H1 (cell line): ENCODE results near the gene CTNNBL1. TPM values are rescaled to one million over a fixed set of nuclear protein-coding genes. Genes with fewer than 3 reads are reported as not detected.

Experiments
- CTCF ChIA-PET: fragments of 300-600 bp; sonication (Branson Sonifier 250); formaldehyde crosslinking; loops from one replicate; lab custom pipeline; 2021; ENCODE audit not compliant: partially characterized antibody; lab: Charles Lee
- POLR2A ChIA-PET: fragments of 300-600 bp; sonication (Branson Sonifier 250); formaldehyde crosslinking; loops from one replicate; lab custom pipeline; 2021; ENCODE audit warnings: inconsistent platforms; ENCODE audit not compliant: partially characterized antibody; lab: Charles Lee
- DNase-seq, 2 experiments: peaks; one replicate each; pipeline versions ENCODE4 v3.0.0 to v3.0.0-alpha.2; 2010 to 2022; ENCODE audit warnings: low spot score in 2 of 2, low read depth in 1 of 2, mixed read lengths in 1 of 2
- FAIRE-seq: peaks from 2 replicates; lab custom pipeline; 2011; peaks lifted over from hg19 to GRCh38; lab: Jason Lieb, UNC
- H2AFZ ChIP-seq: 2 replicates; pipeline ENCODE4 v1.8.1; 2012; ENCODE audit warnings: low read length, inconsistent platforms
- H2AK5ac ChIP-seq: 2 replicates; pipeline ENCODE4 v1.6.1; 2013; ENCODE audit warnings: low read depth, low read length
- H2BK120ac ChIP-seq: replicated peaks from 2 replicates; pipeline ENCODE3; 2013; ENCODE audit warnings: low read depth, low read length, inconsistent platforms
- H2BK12ac ChIP-seq: 2 replicates; pipeline ENCODE4 v1.6.1; 2013; ENCODE audit warnings: low read depth, low read length
- H2BK15ac ChIP-seq: 2 replicates; pipeline ENCODE4 v1.6.1; 2013; ENCODE audit warnings: low read length
- H2BK20ac ChIP-seq: 2 replicates; pipeline ENCODE4 v1.6.1; 2013; ENCODE audit warnings: low read length
- H2BK5ac ChIP-seq: 2 replicates; pipeline ENCODE4 v1.6.1; 2013; ENCODE audit warnings: low read depth, low read length
- H3K14ac ChIP-seq: 2 replicates; pipeline ENCODE4 v1.6.1; 2013; ENCODE audit warnings: inconsistent platforms; ENCODE audit not compliant: insufficient read length
- H3K18ac ChIP-seq: 2 replicates; pipeline ENCODE4 v1.6.1; 2013; ENCODE audit warnings: low read length; ENCODE audit errors: extremely low read depth
- H3K23ac ChIP-seq: 2 replicates; pipeline ENCODE4 v1.6.1; 2013; ENCODE audit warnings: inconsistent platforms; ENCODE audit not compliant: insufficient read length
- H3K23me2 ChIP-seq: 2 replicates; pipeline ENCODE4 v1.6.1; 2013; ENCODE audit warnings: low read depth, low read length
- H3K27ac ChIP-seq: 2 replicates; pipeline ENCODE4 v1.6.1; 2011; ENCODE audit warnings: low read depth, low read length, inconsistent platforms
- H3K27me3 ChIP-seq, 4 experiments: replicated peaks in 1 of 4; 1 replicate in 1 of 4; 2 replicates in 3 of 4; pipeline versions ENCODE4 v1.6.1 to v1.8.1; 2011 to 2013; ENCODE audit warnings: low read length in 3 of 4, mild to moderate bottlenecking in 3 of 4, inconsistent platforms in 2 of 4, mixed read lengths in 2 of 4, moderate library complexity in 1 of 4; ENCODE audit not compliant: control insufficient read depth in 3 of 4, insufficient read depth in 3 of 4; ENCODE audit errors: extremely low read depth in 1 of 4
- H3K36me3 ChIP-seq, 4 experiments: 2 replicates each; pipeline versions ENCODE4 v1.6.1 to v1.8.1; 2011 to 2013; ENCODE audit warnings: mild to moderate bottlenecking in 4 of 4, low read length in 3 of 4, moderate library complexity in 2 of 4, control low read depth in 1 of 4, inconsistent platforms in 1 of 4; ENCODE audit not compliant: insufficient read depth in 4 of 4, control insufficient read depth in 2 of 4
- H3K4ac ChIP-seq: replicated peaks from 2 replicates; pipeline ENCODE3; 2013; ENCODE audit warnings: low read length, low read depth, mixed read lengths, inconsistent platforms; ENCODE audit not compliant: insufficient read length
- H3K4me1 ChIP-seq, 4 experiments: replicated peaks in 1 of 4; 1 replicate in 1 of 4; 2 replicates in 3 of 4; pipeline versions ENCODE4 v1.6.1 to v1.8.1; 2011 to 2013; ENCODE audit warnings: low read length in 3 of 4, inconsistent platforms in 2 of 4, mixed read lengths in 1 of 4; ENCODE audit not compliant: insufficient read depth in 4 of 4, control insufficient read depth in 3 of 4
- H3K4me2 ChIP-seq, 2 experiments: 2 replicates each; pipeline versions ENCODE4 v1.6.1 to v1.8.1; 2011 to 2013; ENCODE audit warnings: low read depth in 2 of 2, low read length in 2 of 2, control low read depth in 1 of 2, inconsistent platforms in 1 of 2, mild to moderate bottlenecking in 1 of 2; ENCODE audit not compliant: insufficient read depth in 1 of 2
- H3K4me3 ChIP-seq, 4 experiments: fragments of 200-600, 300-600 bp in 1 of 4; sonication (generic), shearing (Covaris generic), sonication (Bioruptor Twin) in 1 of 4; 2 replicates each; pipeline versions ENCODE4 v1.5.1 to v1.8.1; 2011 to 2016; ENCODE audit warnings: low read length in 4 of 4, low read depth in 3 of 4, control low read depth in 2 of 4, inconsistent platforms in 2 of 4, mild to moderate bottlenecking in 2 of 4, mixed read lengths in 1 of 4, moderate library complexity in 1 of 4; ENCODE audit not compliant: insufficient read depth in 2 of 4; ENCODE audit errors: extremely low read depth in 1 of 4
- H3K56ac ChIP-seq: replicated peaks from 2 replicates; pipeline ENCODE3; 2013; ENCODE audit warnings: low read depth, mild to moderate bottlenecking, mixed read lengths, low read length, inconsistent platforms; ENCODE audit not compliant: insufficient read length
- H3K79me1 ChIP-seq: 2 replicates; pipeline ENCODE4 v1.6.1; 2013; ENCODE audit warnings: low read depth, low read length, control low read depth
- H3K79me2 ChIP-seq, 2 experiments: 2 replicates each; pipeline versions ENCODE4 v1.6.1 to v1.8.1; 2012 to 2013; ENCODE audit warnings: low read length in 2 of 2, mild to moderate bottlenecking in 2 of 2, inconsistent platforms in 1 of 2; ENCODE audit not compliant: insufficient read depth in 2 of 2, control insufficient read depth in 1 of 2
- H3K9ac ChIP-seq, 4 experiments: replicated peaks in 1 of 4; 1 replicate in 1 of 4; 2 replicates in 3 of 4; pipeline versions ENCODE4 v1.6.1 to v1.8.1; 2011 to 2013; ENCODE audit warnings: low read depth in 3 of 4, low read length in 3 of 4, control low read depth in 2 of 4, mild to moderate bottlenecking in 2 of 4, moderate library complexity in 2 of 4, inconsistent platforms in 1 of 4; ENCODE audit errors: extremely low read depth in 1 of 4
- H3K9me3 ChIP-seq, 2 experiments: 2 replicates each; pipeline versions ENCODE4 v1.6.1 to v1.8.1; 2012 to 2013; ENCODE audit warnings: mild to moderate bottlenecking in 2 of 2, moderate library complexity in 2 of 2, control low read depth in 1 of 2, inconsistent platforms in 1 of 2, low read depth in 1 of 2, low read length in 1 of 2, mixed read lengths in 1 of 2; ENCODE audit not compliant: insufficient read depth in 2 of 2
- H4K20me1 ChIP-seq, 2 experiments: replicated peaks in 1 of 2; 2 replicates each; pipeline versions ENCODE3 to v1.8.1; 2011 to 2013; ENCODE audit warnings: inconsistent platforms in 2 of 2, low read length in 2 of 2, mild to moderate bottlenecking in 1 of 2; ENCODE audit not compliant: insufficient read depth in 2 of 2, control insufficient read depth in 1 of 2
- H4K5ac ChIP-seq: 2 replicates; pipeline ENCODE4 v1.6.1; 2013; ENCODE audit warnings: low read length, low read depth, mixed read lengths, inconsistent platforms; ENCODE audit not compliant: insufficient read length
- H4K8ac ChIP-seq: 2 replicates; pipeline ENCODE4 v1.8.0; 2013; ENCODE audit warnings: mild to moderate bottlenecking, moderate library complexity, low read length, inconsistent platforms; ENCODE audit not compliant: insufficient read depth; ENCODE audit errors: extremely low read depth
- H4K91ac ChIP-seq: replicated peaks from 2 replicates; pipeline ENCODE3; 2013; ENCODE audit warnings: low read length, mixed read lengths, inconsistent platforms; ENCODE audit not compliant: insufficient read length
- CEBPB ChIP-seq: IDR thresholded peaks from 2 replicates; pipeline ENCODE4 v1.6.1; 2012; ENCODE audit warnings: low read depth, low read length
- FOSL1 ChIP-seq: IDR thresholded peaks from 2 replicates; pipeline ENCODE4 v1.6.1; 2011; ENCODE audit warnings: mild to moderate bottlenecking, low read depth, low read length, moderate library complexity; ENCODE audit not compliant: insufficient read depth
- HDAC6 ChIP-seq: IDR thresholded peaks from one replicate; pipeline ENCODE4 v1.7.1; 2012; ENCODE audit warnings: low read depth, mild to moderate bottlenecking, inconsistent platforms, low read length, moderate library complexity
- JUN ChIP-seq: IDR thresholded peaks from 2 replicates; pipeline ENCODE4 v1.6.1; 2011; ENCODE audit warnings: low read depth, mild to moderate bottlenecking, improper control_type of control experiment, low read length
- JUND ChIP-seq: IDR thresholded peaks from 2 replicates; pipeline ENCODE4 v1.6.1; 2011; ENCODE audit warnings: mild to moderate bottlenecking, improper control_type of control experiment, low read length
- KDM4A ChIP-seq: IDR thresholded peaks from one replicate; pipeline ENCODE4 v1.7.1; 2012; ENCODE audit warnings: low read depth, mild to moderate bottlenecking, moderate library complexity, low read length, inconsistent platforms; ENCODE audit not compliant: severe bottlenecking
- MAFK ChIP-seq: IDR thresholded peaks from 2 replicates; pipeline ENCODE4 v1.6.1; 2012; ENCODE audit warnings: low read depth, mild to moderate bottlenecking, improper control_type of control experiment, low read length
- TCF12 ChIP-seq: IDR thresholded peaks from 2 replicates; pipeline ENCODE4 v1.6.1; 2011; ENCODE audit warnings: low read depth, mild to moderate bottlenecking, low read length
- ZNF274 ChIP-seq: IDR thresholded peaks from 2 replicates; pipeline ENCODE4 v1.7.0; 2012; ENCODE audit warnings: low read length, borderline replicate concordance; ENCODE audit errors: extremely low read depth
- WGBS, 2 experiments: shearing (Covaris generic) in 1 of 2; methylation state at CpG; one replicate each; pipeline versions ENCODE4 v1.1.6 to v1.1.7; 2013 to 2015; ENCODE audit warnings: low lambda C conversion rate in 2 of 2, mixed read lengths in 2 of 2, inconsistent platforms in 1 of 2, low coverage in 1 of 2, missing lambda C conversion rate in 1 of 2; ENCODE audit not compliant: insufficient replicate concordance in 2 of 2, insufficient coverage in 1 of 2, insufficient read length in 1 of 2; ENCODE audit errors: extremely low coverage in 1 of 2, missing lambda C conversion rate in 1 of 2; 5-methylcytosine and 5-hydroxymethylcytosine counted together
- polyA plus RNA-seq, 7 experiments: library from polyadenylated mRNA; depleted of rRNA in 3 of 7; stranded (reverse) in 5 of 7; unstranded in 2 of 7; fragments of >200 nt in 5 of 7; fragments of 200-250 nt in 2 of 7; gene quantifications; 1 replicate in 5 of 7; 2 replicates in 1 of 7; 4 replicates in 1 of 7; pipeline versions ENCODE4 v1.2.1 to v1.2.3, GENCODE V29; 2011 to 2013; ENCODE audit warnings: missing spikeins in 2 of 7, mixed read lengths in 2 of 7
- total RNA-seq: library from RNA; stranded (reverse); fragmentation: NEBNext Ultra II Directional; extraction: Animal tissue kit (Norgen Biotek cat#: 25700); gene quantifications from 2 replicates; pipeline ENCODE4 v1.2.1, GENCODE V29; 2021
- TF ChIP-seq, protein P1 (sequence below): IDR thresholded peaks from 2 replicates; pipeline ENCODE4 v1.6.1; 2012; ENCODE audit warnings: inconsistent platforms

Gene CTNNBL1
- total and polyA plus RNA-seq, 2 of the 8 experiments (the other 6 are each of a cell fraction or from before 2014, with no cell fraction given): 19.6 to 81.6 TPM

DNA sequence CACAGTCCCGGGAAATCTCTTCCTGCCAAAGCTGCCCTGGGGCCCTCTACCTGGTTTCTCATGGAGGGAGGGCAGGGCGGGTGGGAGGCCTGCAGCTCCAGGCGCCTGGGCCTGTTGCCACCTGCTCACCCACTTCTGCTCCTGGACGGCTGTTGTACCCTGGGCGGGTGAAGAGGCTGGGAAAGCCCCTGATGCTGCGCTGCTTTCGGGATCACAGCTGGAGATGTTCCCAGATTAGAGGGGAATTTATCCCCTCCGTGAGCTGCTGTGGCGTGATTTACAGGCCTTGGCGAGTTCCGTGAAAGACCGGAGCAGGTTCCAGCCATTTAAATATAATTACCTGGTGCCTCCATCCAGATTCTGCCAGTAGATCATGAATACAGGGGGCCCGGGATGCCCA lies 196.8 kb downstream of the CTNNBL1 start:
- Histone ChIP-seq H3K56ac (no peak overlapping the region), H3K79me1 (no peaks in the 10 kb centered on the region), H3K4me1 (no peaks in the 10 kb centered on the region), H3K4ac (no peak overlapping the region), H3K27me3 (no peaks in the 10 kb centered on the region), H3K36me3 (no peaks in the 10 kb centered on the region), H4K91ac (no peak overlapping the region), H3K14ac (no peak overlapping the region), H2BK120ac (no peak overlapping the region), H4K20me1 (no peaks in the 10 kb centered on the region), H3K27ac (no peak overlapping the region), H3K9ac (no peak overlapping the region), H3K23ac (no peak overlapping the region), H4K8ac (no peak overlapping the region), H3K23me2 (peaks cover 2% of the 10 kb centered on the region; the same call in 1 of the 2 replicates), H3K9me3 (no peaks in the 10 kb centered on the region), H2BK15ac (no peak overlapping the region), H4K5ac (no peak overlapping the region), H2AFZ (no peak overlapping the region), H3K4me2 (no peak overlapping the region), H2BK20ac (no peak overlapping the region), H3K79me2 (no peaks in the 10 kb centered on the region), H2BK5ac (no peak overlapping the region), H2BK12ac (no peak overlapping the region), H3K18ac (no peak overlapping the region), H3K4me3 (no peak overlapping the region), H2AK5ac (no peak overlapping the region)
- FAIRE-seq (no peak), DNase-seq (no peak)
- TF ChIP-seq JUN (no peak), JUND (no peak), HDAC6 (no peak), KDM4A (no peak), FOSL1 (no peak), ZNF274 (no peak), CEBPB (no peak), MAFK (no peak), TCF12 (no peak)
- TF ChIP-seq, protein P1, sequence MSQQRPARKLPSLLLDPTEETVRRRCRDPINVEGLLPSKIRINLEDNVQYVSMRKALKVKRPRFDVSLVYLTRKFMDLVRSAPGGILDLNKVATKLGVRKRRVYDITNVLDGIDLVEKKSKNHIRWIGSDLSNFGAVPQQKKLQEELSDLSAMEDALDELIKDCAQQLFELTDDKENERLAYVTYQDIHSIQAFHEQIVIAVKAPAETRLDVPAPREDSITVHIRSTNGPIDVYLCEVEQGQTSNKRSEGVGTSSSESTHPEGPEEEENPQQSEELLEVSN: no peak
- ChIA-PET CTCF (interaction anchor here (0.5 to 3.2 kb wide), 11 partner anchors 12 to 326 kb away, joined by 3 to 13 read pairs (median 4); partner anchors contain the start of gene VSTM2L), POLR2A (no interaction called here)
- 94% methylated on average over 11 of the region's 13 CpGs; no CpG with 5 or more reads in 1 of the 2 experiments for WGBS, 2 experiments
